ENCODE measurements around the gene TMEM184C. TPM values are rescaled to one million over a fixed set of nuclear protein-coding genes. Genes with fewer than 3 reads are reported as not detected.

The TMEM184C gene
- total and polyA plus RNA-seq, 2 donors (not counting 1 experiment from before 2014, with no cell fraction given): 30.6 to 34.3 TPM

GRCh38 chr4:147696866-147697265, 79.7 kb downstream of the TMEM184C start:
- H3K79me2 ChIP-seq (ENCODE audit: control insufficient read depth, insufficient read depth, low read length): no peaks in the 10 kb centered on the region
- H3K27me3 ChIP-seq (ENCODE audit: control insufficient read depth, insufficient read depth, low read length): peaks cover 6% of the 10 kb centered on the region
- no peak overlapping the region for H3K27ac ChIP-seq (ENCODE audit: insufficient read depth, low read length)
- no peak overlapping the region for H3K9ac ChIP-seq (ENCODE audit: insufficient read depth, low read length)
- H3K36me3 ChIP-seq (ENCODE audit: control insufficient read depth, insufficient read depth, low read length): no peaks in the 10 kb centered on the region
- TF ChIP-seq, protein P1, sequence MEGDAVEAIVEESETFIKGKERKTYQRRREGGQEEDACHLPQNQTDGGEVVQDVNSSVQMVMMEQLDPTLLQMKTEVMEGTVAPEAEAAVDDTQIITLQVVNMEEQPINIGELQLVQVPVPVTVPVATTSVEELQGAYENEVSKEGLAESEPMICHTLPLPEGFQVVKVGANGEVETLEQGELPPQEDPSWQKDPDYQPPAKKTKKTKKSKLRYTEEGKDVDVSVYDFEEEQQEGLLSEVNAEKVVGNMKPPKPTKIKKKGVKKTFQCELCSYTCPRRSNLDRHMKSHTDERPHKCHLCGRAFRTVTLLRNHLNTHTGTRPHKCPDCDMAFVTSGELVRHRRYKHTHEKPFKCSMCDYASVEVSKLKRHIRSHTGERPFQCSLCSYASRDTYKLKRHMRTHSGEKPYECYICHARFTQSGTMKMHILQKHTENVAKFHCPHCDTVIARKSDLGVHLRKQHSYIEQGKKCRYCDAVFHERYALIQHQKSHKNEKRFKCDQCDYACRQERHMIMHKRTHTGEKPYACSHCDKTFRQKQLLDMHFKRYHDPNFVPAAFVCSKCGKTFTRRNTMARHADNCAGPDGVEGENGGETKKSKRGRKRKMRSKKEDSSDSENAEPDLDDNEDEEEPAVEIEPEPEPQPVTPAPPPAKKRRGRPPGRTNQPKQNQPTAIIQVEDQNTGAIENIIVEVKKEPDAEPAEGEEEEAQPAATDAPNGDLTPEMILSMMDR (conservative IDR thresholded peaks at IDR 0.05 in 1 of 2, IDR thresholded peaks at IDR 0.05 in 1 of 2; ENCODE audit: low read depth in 1 of 2, low read length in 2 of 2): no peak
- no peak for TF ChIP-seq EZH2 (IDR thresholded peaks at IDR 0.05; ENCODE audit: low read length, missing control alignments)
- H2AFZ ChIP-seq (ENCODE audit: low read length): no peak overlapping the region
- H4K20me1 ChIP-seq (ENCODE audit: control insufficient read depth, extremely low read depth, insufficient read depth, low read length): no peaks in the 10 kb centered on the region
- no peaks in the 10 kb centered on the region for H3K4me1 ChIP-seq (ENCODE audit: control insufficient read depth, extremely low read depth, insufficient read depth, low read length)
- H3K4me2 ChIP-seq (ENCODE audit: extremely low read depth, insufficient read depth, low read length): no peak overlapping the region
- no peaks in the 10 kb centered on the region for H3K9me3 ChIP-seq (ENCODE audit: control insufficient read depth, insufficient read depth, low read depth, low read length)
- H3K4me3 ChIP-seq (replicated peaks in 1 of 4; ENCODE audit: control extremely low read depth in 1 of 4, insufficient read depth in 1 of 4, low read depth in 3 of 4, low read length in 4 of 4): no peak overlapping the region
- DNase-seq (ENCODE audit: low read depth in 2 of 2): no peak

DNA sequence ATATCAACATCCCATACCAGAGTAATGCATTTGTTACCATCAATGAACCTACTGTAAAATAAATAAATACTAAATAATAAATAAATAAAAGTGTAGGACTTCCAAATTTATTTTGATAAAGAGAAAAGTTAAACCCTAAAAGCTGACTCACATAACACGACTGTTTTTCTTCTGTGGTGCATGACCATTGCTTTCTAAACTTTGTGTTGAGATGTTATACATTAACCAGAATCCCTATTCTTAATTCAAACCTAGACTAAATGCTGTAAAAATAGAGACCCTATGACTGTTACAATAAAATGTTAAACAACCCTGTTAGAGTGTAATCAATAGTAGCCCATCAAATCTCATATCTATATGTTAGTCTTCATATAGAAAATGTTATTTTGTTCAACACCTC, 87.6 kb downstream of the TMEM184C start:
- Histone ChIP-seq H3K79me2 (ENCODE audit: control insufficient read depth, insufficient read depth, low read length) (no peaks in the 10 kb centered on the region), H3K36me3 (ENCODE audit: control insufficient read depth, insufficient read depth, low read length) (no peaks in the 10 kb centered on the region), H3K4me1 (ENCODE audit: control insufficient read depth, extremely low read depth, insufficient read depth, low read length) (no peaks in the 10 kb centered on the region), H4K20me1 (ENCODE audit: control insufficient read depth, extremely low read depth, insufficient read depth, low read length) (no peaks in the 10 kb centered on the region), H3K4me2 (ENCODE audit: extremely low read depth, insufficient read depth, low read length) (no peak overlapping the region), H3K27ac (ENCODE audit: insufficient read depth, low read length) (no peak overlapping the region), H3K9me3 (ENCODE audit: control insufficient read depth, insufficient read depth, low read depth, low read length) (no peaks in the 10 kb centered on the region), H3K9ac (ENCODE audit: insufficient read depth, low read length) (no peak overlapping the region), H3K27me3 (ENCODE audit: control insufficient read depth, insufficient read depth, low read length) (no peaks in the 10 kb centered on the region), H2AFZ (ENCODE audit: low read length) (no peak overlapping the region), H3K4me3 (replicated peaks in 1 of 4; ENCODE audit: control extremely low read depth in 1 of 4, insufficient read depth in 1 of 4, low read depth in 3 of 4, low read length in 4 of 4) (no peak overlapping the region)
- TF ChIP-seq, protein P1 (conservative IDR thresholded peaks at IDR 0.05 in 1 of 2, IDR thresholded peaks at IDR 0.05 in 1 of 2; ENCODE audit: low read depth in 1 of 2, low read length in 2 of 2): no peak
- no peak for TF ChIP-seq EZH2 (IDR thresholded peaks at IDR 0.05; ENCODE audit: low read length, missing control alignments)
- DNase-seq (ENCODE audit: low read depth in 2 of 2): no peak

- H3K4me1 ChIP-seq (ENCODE audit: control insufficient read depth, extremely low read depth, insufficient read depth, low read length): no peaks in the 10 kb centered on the region
- no peak overlapping the region for H3K4me3 ChIP-seq (replicated peaks in 1 of 4; ENCODE audit: control extremely low read depth in 1 of 4, insufficient read depth in 1 of 4, low read depth in 3 of 4, low read length in 4 of 4)
- no peak overlapping the region for H3K27ac ChIP-seq (ENCODE audit: insufficient read depth, low read length)
- H3K9ac ChIP-seq (ENCODE audit: insufficient read depth, low read length): no peak overlapping the region
- no peak overlapping the region for H3K4me2 ChIP-seq (ENCODE audit: extremely low read depth, insufficient read depth, low read length)
- DNase-seq (ENCODE audit: low read depth in 2 of 2): peak; percentile 20 to 64
- TF ChIP-seq, protein P1 (conservative IDR thresholded peaks at IDR 0.05 in 1 of 2, IDR thresholded peaks at IDR 0.05 in 1 of 2; ENCODE audit: low read depth in 1 of 2, low read length in 2 of 2): peak; percentile 79 to 89
- no peak for TF ChIP-seq EZH2 (IDR thresholded peaks at IDR 0.05; ENCODE audit: low read length, missing control alignments)
- no peaks in the 10 kb centered on the region for H3K9me3 ChIP-seq (ENCODE audit: control insufficient read depth, insufficient read depth, low read depth, low read length)
- no peaks in the 10 kb centered on the region for H3K79me2 ChIP-seq (ENCODE audit: control insufficient read depth, insufficient read depth, low read length)
- no peak overlapping the region for H2AFZ ChIP-seq (ENCODE audit: low read length)
- H3K36me3 ChIP-seq (ENCODE audit: control insufficient read depth, insufficient read depth, low read length): no peaks in the 10 kb centered on the region
- H3K27me3 ChIP-seq (ENCODE audit: control insufficient read depth, insufficient read depth, low read length): no peaks in the 10 kb centered on the region
- H4K20me1 ChIP-seq (ENCODE audit: control insufficient read depth, extremely low read depth, insufficient read depth, low read length): no peaks in the 10 kb centered on the region
Measured at GRCh38 chr4:147707892-147708672, 90.9 kb downstream of the TMEM184C start.
